ENCODE measurements around the gene EYS.
A peak's percentile ranks its signal among the peaks of the same experiment; 100 is the strongest.

Gene EYS

DNA sequence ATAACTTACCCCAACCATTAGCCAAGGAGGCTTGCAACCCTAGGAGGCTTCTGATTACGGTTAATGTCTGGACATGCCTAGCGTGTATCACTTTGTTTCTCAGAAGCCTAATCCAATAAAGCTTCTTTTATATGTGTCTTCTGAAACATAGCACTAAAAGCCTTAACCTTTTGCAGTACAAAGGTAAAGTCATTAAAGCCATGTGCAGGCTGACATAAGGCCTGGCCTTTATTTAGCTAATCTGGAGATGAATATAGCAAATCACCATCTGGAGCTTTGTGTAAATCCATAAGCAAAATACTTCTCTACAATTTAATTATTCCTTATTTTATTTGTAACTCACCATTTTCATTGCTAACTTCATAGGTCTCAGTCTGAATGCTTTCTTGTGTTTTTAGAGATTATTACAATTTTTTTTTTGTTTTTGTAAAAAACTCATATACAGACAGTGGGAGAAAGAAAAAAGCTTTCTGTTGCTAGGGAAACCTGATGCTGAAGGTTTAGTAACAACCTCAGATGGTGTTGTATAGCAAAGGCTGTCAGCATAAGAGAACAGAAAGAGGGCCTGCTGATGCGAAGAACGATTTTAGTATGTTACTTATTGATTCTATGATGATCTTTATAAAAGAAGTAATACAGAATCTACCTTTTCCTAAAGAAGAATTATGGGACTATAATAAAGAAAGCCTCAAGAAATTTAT is at the start of gene EYS:
Gene EYS, minus strand, starts transcription at position 101 of the 701 bp plus-strand sequence. CDS start 211,816 bp downstream, outside the sequence.
- no peak for DNase-seq

DNA sequence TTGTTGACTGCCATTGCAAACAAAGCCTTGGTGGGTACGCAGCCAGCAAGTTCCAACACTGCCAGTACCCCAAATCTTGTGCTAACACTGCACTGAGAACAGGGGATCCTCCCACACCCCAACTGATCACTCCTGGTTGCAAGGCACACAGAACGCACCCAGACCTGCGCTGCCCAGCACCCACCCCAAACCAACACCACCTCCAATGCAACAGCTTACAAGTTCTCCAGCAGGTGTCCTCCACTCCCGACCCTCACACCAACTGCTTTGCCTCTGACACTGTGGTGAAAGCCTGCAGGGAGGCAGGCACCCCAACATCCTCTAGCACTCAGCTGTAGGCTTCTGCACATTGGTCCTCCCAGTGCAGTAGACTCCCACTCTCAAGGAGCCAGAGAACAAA is 39.3 kb upstream of the EYS start:
- DNase-seq, result no peak

DNA sequence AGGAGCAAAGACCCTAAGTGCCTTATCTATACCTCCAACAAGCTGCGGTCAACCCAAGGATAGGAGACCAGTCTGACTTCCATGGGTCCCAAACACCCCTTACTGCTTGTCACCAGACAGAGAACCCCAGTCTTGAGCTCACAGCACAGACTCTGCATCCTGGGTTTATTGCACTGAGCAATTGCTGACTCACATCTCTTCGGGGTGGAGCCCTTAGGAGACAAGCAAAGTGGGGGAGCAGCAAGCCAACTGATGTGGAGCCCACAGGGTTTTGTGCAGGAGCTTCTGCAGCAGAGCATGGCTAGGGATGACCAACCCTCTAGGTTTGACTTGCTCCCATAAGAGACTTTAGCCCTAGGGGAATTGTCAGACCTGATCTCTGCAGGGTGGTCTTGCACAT is 38.6 kb upstream of the EYS start:
- no peak for DNase-seq

DNA sequence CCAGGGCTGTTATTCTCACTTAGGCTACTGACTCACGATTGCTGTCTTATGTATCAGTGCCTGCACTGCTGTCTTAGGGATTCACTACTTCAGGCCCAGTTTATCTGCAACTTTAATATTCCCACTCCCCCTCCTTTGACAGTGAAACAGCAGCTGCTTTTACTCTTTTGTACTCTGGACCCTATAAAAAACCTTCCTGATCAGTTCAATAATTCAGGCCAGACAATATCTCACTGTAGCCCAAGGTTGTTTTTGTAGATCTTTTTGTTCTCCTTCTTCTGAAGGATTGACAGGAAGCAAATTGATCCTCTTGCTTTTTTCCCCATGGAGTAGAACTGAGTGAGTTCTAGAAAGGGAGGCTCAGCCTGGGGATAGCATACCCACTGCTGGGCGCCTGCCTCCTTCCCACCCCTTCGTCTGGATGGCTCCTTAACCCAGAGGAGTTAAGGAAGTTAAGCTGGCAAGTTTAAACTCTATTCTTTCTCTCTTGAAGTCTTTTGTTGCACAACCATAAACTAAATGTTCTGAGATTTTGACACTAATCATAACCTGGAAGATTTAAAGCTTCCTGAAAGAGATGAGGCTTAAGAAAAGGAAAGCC is 22.0 kb upstream of the EYS start:
- DNase-seq, result no peak

DNA sequence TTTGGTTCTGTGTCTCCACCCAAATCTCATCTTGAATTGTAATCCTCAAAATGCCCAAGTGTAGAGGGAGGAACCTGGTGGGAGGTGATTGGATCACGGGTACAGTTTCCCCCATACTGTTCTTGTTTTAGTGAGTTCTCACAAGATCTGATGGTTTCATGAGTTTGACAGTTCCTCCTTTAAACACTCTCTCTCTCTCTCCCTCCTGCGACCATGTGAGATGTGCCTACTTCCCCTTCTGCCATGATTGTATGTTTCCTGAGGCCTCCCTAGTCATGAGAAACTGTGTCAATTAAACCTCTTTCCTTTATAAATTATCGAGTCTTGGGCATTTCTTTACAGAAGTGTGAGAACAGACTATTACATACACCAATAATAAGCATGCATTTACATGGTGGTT is 12.1 kb upstream of the EYS start:
- no peak for DNase-seq

DNA sequence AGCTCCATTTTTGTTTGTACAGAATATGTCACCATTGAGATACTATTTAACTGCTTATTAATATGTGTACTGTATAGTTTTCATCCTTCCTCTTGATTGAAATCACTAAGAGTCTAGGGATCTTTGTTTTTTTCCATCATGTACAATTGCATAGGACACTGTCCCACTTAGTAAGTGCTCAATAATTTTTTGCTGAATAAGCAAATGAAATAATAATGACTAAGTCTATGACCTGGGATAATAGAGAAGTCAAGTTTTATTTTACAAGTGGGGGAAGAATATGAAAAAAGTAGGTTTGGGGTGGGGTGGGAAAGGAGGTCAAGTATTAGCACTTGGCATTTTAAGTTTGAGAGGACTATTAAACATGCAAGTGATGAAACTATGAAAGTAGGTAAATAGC is 4.5 kb upstream of the EYS start:
- no peak for DNase-seq

DNA sequence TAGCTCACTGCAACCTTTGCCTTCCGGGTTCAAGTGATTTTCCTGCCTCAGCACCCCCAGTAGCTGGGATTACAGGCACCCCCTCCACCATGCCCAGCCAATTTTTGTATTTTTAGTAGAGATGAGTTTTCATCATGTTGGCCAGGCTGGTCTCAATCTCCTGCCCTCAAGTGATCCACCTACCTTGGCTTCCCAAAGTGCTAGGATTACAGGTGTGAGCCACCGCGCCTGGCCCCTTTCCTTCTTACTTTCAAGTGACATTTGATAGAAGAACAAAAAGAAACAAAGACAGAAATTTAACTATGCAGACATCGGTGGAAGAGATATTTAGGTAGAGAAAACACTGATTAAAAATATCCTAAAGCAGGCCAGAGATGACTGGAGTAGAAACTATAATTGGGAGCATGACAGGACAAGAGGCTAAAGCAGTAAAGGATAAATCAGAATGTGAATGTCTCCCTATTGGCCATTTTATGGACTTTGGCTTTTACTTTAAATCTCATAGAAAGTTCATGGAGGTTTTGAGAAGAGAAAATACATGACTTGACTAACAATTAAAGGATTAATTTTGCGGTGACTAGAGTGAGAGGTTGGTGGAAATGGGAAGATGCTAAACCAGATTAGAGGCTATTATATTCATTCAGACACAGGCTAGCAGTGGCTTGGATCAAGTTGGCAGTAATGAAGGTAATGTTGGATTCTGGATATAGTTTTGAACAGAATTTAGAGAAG is 2.2 kb upstream of the EYS start:
- DNase-seq, result no peak

DNA sequence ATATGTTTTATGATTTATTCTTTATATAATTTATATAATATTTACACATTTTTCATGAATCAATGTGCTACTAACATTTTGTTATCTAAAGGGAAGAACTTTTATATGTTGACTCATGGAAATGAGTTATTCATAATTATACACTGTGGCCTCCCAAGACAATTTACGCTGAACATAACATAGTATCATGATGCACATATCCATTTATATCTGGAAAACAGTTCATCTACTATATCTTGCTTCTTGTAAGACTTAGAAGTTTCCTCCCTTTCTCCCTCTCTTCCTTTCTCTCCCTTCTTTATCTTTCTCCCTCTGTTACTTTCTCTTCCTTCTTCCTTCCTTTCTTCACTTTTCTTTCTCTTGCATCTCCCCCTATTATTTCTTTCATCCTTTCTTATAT is 1.1 kb upstream of the EYS start:
- no peak for DNase-seq

DNA sequence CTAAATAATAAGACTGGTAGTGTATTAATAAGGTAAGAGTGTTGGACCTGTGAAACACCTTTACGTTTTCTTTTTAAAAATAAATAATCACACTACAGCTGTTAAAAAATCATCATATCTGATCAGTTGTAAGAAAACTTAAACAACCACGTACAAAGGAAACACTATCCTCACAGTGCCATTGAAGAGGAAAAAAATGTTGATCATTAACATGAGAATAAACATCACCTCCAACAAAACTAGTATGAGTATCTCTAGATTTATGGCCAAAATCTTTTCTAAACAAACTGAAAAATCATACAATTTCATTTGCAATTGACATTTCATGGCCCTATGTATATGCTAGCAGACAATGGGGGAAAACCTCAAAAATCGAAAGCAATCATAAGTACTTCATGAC is 590 bp downstream of the EYS start:
- DNase-seq, result no peak

DNA sequence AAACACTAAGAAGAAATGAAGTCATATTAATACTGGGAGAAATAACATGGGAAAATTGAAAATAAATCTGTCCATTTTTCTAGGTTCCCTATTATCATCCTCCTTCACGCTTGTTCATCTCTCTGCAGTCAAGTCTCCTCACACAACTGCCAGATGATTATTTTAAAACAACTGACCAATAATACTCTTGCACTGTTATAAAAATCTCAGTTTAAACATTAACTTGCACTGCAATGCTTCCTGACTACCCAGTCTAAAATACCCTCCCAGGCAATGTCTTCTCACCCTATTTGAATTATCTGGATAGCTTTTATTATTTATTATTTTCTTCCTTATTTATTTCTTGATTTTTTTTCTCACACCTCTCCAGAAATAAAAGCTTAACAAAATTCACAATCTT is 5.7 kb downstream of the EYS start:
- DNase-seq, result no peak

DNA sequence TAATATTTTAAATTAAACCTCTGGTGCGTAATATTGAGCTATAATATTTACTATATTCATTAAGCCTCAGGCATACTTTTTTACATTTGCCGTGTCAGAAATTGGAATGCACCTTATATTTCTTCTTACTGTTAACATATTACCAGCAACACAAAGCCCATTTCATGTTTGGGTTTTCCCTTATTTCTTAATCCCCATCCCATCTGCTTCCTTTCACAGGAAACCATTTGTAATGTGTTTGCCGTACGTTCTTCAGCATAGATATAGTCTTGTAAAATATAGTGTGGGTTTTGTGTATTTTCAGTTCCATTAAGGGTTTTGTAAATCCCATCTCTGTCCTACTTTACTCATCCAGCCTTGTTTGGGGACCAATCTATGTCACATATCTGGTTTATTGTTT is 6.5 kb downstream of the EYS start:
- DNase-seq, result no peak

DNA sequence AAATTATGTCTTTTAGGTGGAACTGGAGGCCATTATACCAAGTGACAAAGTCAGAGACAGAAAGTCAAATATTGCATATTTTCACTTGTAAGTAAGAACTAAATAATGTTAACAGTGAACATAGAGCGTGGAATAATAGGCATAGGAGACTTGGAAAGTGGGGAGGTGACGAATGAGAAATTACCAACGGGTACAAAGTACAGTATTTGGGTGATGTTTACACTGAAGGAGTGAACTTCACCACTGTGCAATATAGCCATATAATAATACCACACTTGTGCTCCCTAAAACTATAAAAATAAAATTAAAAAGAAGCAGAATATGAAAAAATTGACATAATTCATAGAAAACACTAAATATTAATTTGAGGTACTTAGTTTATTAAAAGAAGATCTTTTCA is 14.9 kb downstream of the EYS start:
- no peak for DNase-seq

DNA sequence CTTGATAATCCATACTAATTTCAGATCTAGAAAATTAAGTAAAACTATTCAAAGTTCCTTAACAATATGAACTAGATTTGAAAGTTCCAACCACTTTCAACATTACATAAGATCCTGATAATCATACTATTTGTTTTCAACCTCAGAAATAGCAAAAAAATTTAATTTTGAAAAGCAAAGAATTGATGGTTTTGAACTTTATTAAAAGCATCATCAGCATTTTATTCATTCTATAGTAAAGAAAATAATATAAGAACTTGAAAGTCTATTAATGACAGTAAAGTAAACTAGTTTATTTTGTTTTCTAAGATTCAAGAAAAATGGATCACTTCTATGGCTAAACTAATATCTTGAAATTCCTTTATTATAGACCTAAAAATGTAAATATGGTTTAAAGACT is 26.8 kb downstream of the EYS start:
- DNase-seq, result no peak

DNA sequence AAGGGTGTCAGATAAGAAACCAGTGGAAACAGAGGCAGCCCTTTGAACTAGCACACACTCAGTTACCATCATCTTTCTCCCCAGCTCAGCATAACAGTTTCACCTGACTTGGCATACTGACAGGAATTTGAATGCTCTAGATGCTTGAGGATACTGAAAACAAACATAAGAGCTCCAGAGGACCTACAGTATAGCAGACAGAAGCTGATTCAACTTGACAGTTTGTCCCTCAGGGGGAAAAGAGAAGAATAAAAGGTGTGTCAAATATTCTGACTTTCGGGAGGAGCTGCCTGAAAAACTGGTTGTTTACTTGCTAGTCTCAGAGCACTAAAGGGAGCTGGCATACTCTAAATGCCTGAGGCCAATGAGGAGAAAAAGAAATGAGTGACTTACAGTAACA is 35.1 kb downstream of the EYS start:
- DNase-seq, result no peak

DNA sequence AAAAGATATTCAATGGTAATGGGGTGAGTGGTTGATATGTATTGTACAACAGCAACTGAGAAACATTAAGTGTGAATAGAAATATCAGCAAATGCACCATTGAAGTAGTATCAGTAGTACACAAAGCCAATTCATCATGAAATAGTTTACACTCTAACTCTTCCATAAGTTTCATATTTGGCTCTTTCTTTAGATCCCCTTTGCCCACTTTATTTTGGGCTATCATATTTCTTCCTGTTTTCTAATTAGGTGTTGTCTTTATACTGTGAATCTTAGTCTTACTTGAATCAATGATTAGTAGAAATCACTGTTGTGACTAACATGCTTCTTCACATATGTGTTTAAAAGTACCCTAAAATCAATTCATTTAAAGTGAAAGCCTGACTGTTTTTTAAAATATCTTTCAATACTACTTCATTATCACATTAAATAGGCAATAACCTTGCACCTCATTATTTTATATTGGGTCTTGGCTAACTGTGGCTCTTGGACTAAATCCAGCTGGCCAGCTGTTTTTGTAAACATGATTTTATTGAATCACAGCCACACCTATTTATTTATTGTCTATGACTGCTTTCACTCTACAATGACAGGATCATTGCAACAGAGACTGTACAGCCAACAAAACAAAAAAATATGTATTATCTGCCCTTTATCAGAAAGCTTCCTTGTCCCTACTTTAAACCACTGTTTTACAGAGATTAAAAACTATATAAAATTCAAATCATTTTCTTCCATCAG is 38.9 kb downstream of the EYS start:
- no peak for DNase-seq

DNA sequence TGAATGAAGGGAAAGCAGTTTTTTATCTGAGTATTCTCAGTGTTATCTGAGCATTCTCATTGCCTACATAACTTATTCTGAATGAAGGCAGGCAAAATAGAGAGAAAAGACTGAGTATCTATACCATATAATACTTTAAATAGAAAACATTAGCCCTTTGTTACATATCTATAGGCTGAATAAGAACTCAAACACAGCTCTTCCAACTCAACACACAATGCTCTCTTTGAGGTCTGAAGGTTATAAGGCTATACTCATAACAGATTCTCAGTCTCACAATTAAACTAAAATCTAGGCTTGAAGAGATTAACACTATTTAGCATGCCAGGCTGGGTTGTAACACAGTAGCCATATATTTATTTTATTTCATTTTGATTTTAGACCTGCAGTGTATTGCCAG is 56.9 kb downstream of the EYS start:
- DNase-seq, result no peak

DNA sequence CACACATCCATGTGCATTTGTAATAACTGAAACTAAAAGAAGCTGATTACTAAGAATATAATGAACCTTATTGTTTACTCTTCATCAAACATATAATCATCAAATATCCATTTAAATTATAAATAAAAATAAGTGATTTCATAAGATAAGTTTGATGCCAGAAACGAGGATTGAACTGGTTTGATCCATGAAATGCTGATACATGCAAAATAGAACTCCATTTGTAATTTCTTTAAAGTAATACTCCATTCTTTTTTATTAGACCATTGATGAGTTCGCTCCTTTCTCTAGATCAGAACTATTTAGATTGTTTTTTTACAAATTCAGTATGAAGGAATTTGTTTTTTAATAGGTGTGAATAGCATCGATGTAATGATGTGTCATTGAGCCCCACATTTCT is 57.6 kb downstream of the EYS start:
- no peak for DNase-seq

DNA sequence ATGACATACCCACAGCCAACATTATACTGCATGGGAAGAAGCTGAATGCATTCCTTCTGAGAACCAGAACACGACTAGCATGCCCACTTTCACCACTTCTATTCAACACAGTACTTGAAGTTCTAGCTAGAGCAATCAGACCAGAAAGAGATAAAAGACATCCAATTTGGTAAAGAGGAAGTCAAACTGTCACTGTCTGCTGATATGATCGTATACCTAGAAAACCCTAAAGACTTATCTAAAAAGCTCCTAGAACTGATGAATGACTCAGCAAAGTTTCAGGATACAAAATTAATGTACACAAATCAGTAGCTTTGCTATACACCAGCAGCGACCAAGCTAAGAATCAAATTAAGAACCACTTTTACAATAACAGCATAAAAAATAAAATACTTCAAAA is 60.5 kb downstream of the EYS start:
- DNase-seq, result no peak

DNA sequence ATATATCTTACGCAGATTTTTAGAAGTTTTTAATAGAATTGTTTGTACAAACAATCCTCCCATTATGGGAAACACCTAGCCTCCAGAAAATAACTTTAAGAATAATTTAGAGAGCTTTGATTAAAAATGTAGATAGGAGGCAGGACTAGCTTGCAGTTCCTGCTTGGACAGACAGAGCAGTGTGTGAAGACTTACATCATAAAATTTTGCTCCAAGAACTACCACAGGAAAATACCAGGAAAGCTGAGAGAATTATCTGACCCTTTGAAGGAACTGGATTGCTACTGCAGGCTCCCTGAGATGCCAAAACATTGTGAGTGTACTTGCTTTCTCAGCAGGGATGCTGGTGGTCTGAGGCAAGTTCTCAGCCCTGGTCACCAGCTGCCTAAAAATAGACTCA is 64.2 kb downstream of the EYS start:
- DNase-seq, result no peak

DNA sequence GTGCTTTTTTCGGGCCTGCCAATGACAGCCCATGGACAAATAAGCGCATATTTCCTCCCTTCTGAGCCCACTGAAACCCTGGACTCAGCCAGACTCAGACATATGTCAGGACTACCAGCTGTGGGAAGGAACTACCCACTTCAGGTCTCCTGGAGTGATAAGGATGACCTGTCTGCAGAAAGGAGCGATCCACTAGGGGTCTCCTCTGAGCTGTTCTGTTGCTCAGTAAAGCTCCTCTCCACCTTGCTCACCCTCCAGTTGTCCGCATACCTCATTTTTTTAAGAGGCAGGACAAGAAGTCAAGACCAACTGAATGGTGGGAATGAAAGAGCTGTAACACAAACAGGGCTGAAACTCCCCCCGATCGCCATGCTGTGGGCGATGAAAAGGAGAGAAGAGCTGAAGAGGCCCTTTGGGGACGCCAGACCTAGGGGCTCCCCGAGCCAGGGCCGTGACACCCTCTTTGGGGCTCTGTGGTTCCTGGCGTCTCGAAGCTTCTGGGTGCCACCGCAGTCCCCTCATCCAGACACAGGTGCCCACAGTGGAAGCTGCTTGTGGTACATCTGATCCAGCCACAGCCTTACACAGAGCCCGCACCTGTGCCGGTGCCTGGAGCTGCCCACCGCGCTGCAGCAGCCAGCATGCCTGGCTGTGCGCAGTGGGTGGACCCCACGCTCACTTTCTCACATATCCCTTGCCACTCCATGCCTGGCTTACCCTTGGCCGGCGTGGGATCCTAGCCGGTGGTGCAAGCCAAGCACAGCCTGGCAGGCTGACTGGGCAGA is 68.8 kb downstream of the EYS start:
- DNase-seq, result peak; percentile 21

DNA sequence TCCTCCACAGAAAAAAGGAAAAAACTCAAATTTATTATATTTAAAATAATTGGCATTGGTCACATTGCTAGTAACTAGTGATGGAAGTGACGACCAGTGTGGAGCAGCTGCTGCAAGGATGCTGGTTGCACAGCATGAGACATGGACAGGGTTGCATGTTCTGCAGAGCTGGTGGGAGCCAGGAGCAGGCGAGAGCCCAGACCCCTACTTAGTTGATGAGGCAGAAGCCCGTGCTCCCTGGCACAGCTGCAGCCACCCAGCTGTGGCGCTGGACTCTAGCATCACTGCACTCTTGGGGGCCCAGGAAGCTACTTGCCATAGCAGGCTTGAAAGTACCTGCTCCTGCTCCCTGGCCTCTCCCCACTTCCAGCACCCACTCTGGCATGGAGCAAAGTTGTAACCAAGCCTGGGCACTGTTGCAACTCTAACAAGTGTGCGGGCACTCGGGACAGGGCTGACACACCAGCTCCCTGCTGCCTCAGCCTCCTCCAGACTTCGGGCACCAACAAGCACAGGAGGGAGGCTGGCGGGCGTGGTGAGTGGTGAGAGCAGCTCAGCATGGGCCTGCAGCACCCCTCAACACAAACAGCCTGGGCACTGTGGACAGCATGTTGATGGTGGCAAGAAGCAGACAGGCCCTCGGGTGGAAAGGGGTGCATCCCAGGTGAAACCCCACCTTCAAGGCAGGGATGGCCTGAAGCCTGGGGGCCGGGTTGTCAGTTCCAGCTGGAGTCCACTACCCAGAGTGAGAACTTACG is 69.6 kb downstream of the EYS start:
- no peak for DNase-seq

DNA sequence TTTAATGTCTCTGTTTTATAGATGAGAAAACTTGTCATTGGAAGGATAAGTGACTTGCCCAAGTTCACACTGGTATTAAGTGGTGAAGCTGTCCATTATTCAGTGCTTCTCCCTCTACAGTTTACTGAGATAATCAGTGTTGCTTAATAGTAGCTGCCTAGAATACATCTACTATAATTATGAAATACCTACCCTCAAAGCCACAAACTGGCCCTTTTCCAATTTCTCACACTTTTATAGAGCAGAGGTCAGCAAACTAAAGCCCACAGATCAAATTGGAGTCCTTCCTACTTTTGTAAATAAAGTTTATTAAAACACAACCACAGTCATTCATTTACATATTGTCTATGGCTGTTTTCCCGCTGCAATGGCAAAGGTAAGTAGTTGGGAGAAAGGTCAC is 73.5 kb downstream of the EYS start:
- no peak for DNase-seq

All from RPMI8226 (cell line).